ENCODE measurements around the gene NRXN3.

DNA sequence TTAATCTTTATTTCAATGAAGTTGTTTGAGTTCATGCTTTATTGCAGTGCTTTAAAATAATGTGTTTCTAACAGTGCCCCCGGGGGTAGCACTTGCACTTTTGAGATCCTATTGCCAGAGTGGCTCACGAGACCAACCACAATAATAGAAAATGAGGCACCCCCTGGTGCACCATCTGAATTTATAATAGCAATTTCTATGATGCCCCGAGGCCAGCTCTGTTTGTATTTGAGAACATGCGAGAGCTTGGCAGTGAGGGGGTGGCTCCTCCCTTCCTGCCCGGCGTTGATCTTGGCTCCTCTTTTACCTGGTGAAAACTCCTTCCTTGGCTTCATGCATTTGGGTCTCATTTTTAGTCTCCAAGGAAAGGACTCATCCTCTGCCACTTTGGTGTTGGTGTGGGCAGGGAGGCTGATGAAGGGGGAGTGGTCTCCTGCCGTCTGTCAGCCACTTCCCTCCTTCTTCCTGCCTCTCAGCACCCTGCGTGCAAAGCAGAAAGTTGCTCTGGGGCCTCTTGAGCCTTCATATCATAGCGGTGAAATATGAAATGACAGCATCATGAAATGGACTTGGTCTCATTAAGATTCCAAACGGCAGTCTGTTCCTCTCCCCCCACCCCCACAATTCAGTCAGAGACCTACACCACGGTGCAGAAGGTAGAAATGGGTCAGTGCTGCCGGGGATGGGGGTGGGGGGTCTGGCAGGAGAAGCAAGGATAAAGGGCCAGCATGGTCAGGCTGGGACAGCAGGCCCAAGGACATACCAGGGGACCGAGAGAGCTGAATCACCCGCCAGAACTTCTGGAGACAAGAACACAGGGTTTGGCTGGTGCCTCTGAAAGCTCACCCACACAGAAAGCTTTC lies 17.7 kb upstream of the NRXN3 start:
- TF ChIP-seq, protein P1, sequence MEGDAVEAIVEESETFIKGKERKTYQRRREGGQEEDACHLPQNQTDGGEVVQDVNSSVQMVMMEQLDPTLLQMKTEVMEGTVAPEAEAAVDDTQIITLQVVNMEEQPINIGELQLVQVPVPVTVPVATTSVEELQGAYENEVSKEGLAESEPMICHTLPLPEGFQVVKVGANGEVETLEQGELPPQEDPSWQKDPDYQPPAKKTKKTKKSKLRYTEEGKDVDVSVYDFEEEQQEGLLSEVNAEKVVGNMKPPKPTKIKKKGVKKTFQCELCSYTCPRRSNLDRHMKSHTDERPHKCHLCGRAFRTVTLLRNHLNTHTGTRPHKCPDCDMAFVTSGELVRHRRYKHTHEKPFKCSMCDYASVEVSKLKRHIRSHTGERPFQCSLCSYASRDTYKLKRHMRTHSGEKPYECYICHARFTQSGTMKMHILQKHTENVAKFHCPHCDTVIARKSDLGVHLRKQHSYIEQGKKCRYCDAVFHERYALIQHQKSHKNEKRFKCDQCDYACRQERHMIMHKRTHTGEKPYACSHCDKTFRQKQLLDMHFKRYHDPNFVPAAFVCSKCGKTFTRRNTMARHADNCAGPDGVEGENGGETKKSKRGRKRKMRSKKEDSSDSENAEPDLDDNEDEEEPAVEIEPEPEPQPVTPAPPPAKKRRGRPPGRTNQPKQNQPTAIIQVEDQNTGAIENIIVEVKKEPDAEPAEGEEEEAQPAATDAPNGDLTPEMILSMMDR (IDR thresholded peaks at IDR 0.05) = no peak
- no peak for TF ChIP-seq EZH2 (IDR thresholded peaks at IDR 0.05)
